Epithelial cell of proximal tubule (primary cell): ENCODE data around the gene SSTR1. TPM values are rescaled to one million over a fixed set of nuclear protein-coding genes. Genes with fewer than 3 reads are reported as not detected.
A peak's percentile ranks its signal among the peaks of the same experiment; 100 is the strongest.

Source experiments
- DNase-seq: peaks from one replicate; pipeline ENCODE4 v3.0.0-alpha.2; 2011; ENCODE audit warnings: low read depth
- H3K4me3 ChIP-seq: 2 replicates; pipeline ENCODE4 v1.5.1; 2011; ENCODE audit warnings: low read depth, mild to moderate bottlenecking, low read length
- total RNA-seq: library from RNA; depleted of rRNA; stranded (reverse); fragments of >200 nt; gene quantifications from 2 replicates; pipeline ENCODE4 v1.2.3, GENCODE V29; 2015
- TF ChIP-seq, protein P1 (sequence below): conservative IDR thresholded peaks from 2 replicates; pipeline ENCODE4 v1.5.1; 2012; ENCODE audit warnings: low read depth, mild to moderate bottlenecking, low read length

SSTR1 gene, protein sequence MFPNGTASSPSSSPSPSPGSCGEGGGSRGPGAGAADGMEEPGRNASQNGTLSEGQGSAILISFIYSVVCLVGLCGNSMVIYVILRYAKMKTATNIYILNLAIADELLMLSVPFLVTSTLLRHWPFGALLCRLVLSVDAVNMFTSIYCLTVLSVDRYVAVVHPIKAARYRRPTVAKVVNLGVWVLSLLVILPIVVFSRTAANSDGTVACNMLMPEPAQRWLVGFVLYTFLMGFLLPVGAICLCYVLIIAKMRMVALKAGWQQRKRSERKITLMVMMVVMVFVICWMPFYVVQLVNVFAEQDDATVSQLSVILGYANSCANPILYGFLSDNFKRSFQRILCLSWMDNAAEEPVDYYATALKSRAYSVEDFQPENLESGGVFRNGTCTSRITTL
- total RNA-seq: 0.06 and 0.87 TPM in 2 replicates

DNA sequence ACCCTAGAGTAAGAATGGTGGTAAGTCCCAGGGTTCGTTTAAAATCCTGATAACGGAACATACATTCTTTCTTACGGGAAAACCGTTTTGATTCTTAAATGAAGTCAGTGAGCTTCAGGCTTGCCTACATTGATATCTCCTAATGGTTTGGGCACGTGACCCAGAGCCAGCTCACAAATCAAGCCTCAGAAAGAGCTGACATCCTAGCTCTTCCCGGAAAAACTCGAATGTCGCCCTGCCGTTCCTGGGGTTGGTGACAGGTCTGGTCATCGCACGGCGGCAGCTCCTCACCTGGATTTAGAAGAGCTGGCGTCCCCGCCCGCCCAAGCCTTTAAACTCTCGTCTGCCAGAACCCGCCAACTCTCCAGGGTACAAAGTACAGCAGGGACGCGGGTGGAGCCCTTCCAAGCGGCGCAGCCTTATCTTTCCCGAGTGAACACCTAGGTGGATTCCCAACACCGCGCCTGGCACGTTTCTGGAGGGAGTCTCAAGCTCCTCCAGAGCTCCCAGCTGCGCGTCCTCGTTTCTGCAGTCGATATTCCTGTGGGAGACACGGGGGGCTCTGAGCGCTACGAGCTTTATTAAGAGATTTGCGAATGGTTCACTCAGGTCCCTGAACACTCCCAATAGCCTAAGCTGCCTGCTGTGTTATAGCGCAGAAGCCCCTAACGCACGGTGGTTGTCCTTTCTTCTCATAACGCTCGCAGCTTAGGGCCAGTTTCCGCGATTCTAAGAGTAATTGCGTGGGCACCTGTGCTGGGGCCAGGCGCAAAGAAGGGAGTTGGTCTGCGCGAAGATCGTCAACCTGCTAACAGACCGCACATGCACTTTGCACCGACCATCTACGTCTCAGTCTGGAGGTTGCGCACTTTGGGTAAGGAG lies at the start of gene SSTR1:
Gene SSTR1 (plus strand): TSS at position 169 of the 882 bp plus-strand sequence. CDS start 1,486 bp downstream, outside the sequence.
- peak within 1 kb of the TSS; percentile 62 for H3K4me3 ChIP-seq
- TF ChIP-seq, protein P1, sequence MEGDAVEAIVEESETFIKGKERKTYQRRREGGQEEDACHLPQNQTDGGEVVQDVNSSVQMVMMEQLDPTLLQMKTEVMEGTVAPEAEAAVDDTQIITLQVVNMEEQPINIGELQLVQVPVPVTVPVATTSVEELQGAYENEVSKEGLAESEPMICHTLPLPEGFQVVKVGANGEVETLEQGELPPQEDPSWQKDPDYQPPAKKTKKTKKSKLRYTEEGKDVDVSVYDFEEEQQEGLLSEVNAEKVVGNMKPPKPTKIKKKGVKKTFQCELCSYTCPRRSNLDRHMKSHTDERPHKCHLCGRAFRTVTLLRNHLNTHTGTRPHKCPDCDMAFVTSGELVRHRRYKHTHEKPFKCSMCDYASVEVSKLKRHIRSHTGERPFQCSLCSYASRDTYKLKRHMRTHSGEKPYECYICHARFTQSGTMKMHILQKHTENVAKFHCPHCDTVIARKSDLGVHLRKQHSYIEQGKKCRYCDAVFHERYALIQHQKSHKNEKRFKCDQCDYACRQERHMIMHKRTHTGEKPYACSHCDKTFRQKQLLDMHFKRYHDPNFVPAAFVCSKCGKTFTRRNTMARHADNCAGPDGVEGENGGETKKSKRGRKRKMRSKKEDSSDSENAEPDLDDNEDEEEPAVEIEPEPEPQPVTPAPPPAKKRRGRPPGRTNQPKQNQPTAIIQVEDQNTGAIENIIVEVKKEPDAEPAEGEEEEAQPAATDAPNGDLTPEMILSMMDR: no peak
- DNase-seq: no peak

DNA sequence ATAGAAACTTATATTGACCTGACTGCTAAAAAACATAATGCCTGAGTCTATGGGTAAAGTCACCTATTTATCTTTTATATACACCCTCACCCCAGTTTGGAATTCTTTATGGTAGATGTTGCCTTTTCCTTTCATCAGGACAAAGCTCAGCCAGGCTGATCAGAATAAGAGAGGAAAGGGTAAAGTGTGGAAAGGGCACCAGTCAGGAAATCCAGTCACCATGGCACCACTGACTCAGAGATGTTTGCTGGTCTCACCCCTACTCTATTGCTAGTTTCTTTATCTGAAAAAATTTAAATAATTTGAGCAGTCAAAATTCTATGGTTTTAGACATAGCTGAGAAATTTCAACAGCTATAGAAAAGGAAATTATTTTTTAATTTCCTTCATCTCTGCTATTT lies 49.2 kb upstream of the SSTR1 start:
- TF ChIP-seq, protein P1: no peak
- H3K4me3 ChIP-seq: no peak overlapping the region
- no peak for DNase-seq

DNA sequence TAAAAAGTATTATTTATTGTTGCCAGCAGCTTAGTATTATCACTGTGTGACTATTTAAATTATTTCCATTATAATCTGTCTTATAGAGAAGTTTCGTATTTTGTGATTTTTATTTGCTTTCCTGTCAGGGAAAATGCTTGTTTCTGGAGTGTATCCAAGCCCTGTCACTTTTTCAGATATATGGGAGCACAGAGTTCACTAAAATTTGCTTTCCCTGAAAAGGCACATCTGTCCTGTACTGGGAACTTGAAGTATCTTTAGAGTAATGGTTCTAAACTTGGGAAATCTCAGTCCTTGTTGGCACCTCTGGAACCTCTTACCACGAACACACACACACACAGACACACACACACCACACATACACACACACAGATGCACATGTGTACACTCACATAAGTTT lies 39.3 kb upstream of the SSTR1 start:
- TF ChIP-seq, protein P1: no peak
- H3K4me3 ChIP-seq: no peak overlapping the region
- no peak for DNase-seq

DNA sequence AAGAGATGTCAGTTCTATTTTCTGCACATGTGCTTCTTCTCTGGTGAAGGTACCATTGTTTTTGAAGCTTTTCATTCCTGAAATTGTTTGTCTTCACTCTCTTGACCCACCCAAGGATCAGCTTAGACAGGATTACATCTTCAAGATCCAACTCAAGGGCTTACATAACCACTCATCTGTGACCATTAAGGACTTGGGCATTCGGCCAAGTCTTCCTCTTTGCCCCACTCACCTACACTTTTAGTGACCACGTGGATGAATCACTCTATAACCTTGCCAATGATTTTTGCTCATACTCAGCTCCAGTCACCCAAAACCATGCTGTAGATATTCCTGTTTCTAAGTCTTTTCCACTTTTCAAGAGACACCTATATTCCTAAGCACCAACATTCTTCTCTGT lies 36.5 kb upstream of the SSTR1 start:
- TF ChIP-seq, protein P1: no peak
- DNase-seq: peak; percentile 79
- H3K4me3 ChIP-seq: no peak overlapping the region

DNA sequence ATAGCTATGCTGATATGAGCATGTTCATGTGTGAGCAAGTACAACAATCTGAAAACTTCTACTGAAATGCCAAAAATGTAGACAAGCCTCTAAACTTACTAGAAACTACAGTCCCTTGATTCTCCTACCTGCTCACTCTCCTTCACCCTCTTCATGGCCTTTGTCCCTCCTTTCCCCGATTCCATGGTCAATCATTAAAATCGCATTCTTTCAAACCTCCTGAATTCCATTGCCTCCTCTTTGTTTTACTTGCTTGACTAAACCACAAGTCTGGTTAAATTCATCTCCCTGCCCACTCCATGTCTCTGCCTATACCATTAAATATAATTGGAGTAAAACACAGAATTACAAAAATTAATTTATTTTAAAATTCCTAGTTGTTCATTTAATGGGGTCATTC lies 33.0 kb upstream of the SSTR1 start:
- TF ChIP-seq, protein P1: no peak
- no peak overlapping the region for H3K4me3 ChIP-seq
- peak; percentile 64 for DNase-seq

DNA sequence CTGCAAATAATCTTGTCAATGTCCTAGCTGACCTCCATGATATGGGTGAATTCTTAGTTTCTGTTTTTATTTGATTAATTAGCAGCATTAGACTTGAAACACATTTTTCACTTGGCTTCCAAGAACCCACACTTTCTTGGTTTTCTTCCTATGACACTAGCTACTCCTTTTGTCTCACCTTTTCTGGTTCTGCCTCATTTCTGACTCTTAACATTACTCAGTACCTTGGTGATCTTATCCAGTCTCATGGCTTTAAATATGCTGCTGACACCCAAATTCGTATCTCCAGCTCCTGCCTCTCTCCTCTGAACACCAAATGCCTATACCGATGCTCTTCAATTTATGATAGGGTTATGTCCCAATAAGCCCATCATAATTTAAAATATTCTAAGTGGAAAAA lies 32.0 kb upstream of the SSTR1 start:
- TF ChIP-seq, protein P1: no peak
- no peak overlapping the region for H3K4me3 ChIP-seq
- DNase-seq: no peak
